HepG2 (cell line): ENCODE data around the gene AHNAK. TPM values are rescaled to one million over a fixed set of nuclear protein-coding genes. Genes with fewer than 3 reads are reported as not detected.

Experiments used
- ATF2 ChIP-seq: sonication (generic); formaldehyde crosslinking; IDR thresholded peaks from 2 replicates; pipeline ENCODE4 v1.4.0; 2020; ENCODE audit warnings: missing genetic modification reagents
- ETV5 ChIP-seq: IDR thresholded peaks from 2 replicates; pipeline ENCODE4 v1.6.1; 2018; ENCODE audit warnings: missing biosample characterization, missing genetic modification reagents, inconsistent platforms, borderline replicate concordance
- GATAD2A ChIP-seq: IDR thresholded peaks from 2 replicates; pipeline ENCODE4 v1.6.1; 2016
- HNRNPLL ChIP-seq: fragments of 200-400 bp; formaldehyde crosslinking; IDR thresholded peaks from 2 replicates; pipeline ENCODE4 v1.6.1; 2017; ENCODE audit warnings: mild to moderate bottlenecking, low read depth, low read length; ENCODE audit not compliant: poor library complexity, severe bottlenecking
- ISL2 ChIP-seq: sonication (generic); formaldehyde crosslinking; IDR thresholded peaks from 2 replicates; pipeline ENCODE4 v1.5.0; 2020; ENCODE audit warnings: missing genetic modification reagents
- KLF12 ChIP-seq: sonication (generic); formaldehyde crosslinking; IDR thresholded peaks from 2 replicates; pipeline ENCODE4 v1.4.0; 2020; ENCODE audit warnings: missing genetic modification reagents, borderline replicate concordance
- MAZ ChIP-seq, 2 experiments: sonication (generic) in 1 of 2; formaldehyde crosslinking in 1 of 2; IDR thresholded peaks; 2 replicates each; pipeline versions ENCODE4 v1.5.0 to v1.6.1; 2012 to 2020; ENCODE audit warnings: low read depth in 2 of 2, mild to moderate bottlenecking in 2 of 2, borderline replicate concordance in 1 of 2, improper control_type of control experiment in 1 of 2, low read length in 1 of 2, missing genetic modification reagents in 1 of 2, moderate library complexity in 1 of 2
- MED13 ChIP-seq: sonication (generic); formaldehyde crosslinking; IDR thresholded peaks from 2 replicates; pipeline ENCODE4 v1.5.0; 2020; ENCODE audit warnings: missing genetic modification reagents
- MTF1 ChIP-seq: sonication (generic); formaldehyde crosslinking; IDR thresholded peaks from 2 replicates; pipeline ENCODE4 v1.5.0; 2020; ENCODE audit warnings: missing genetic modification reagents
- NR2F2 ChIP-seq: IDR thresholded peaks from 2 replicates; pipeline ENCODE4 v1.6.1; 2012; ENCODE audit warnings: low read depth, inconsistent platforms, borderline replicate concordance
- POGK ChIP-seq: sonication (generic); formaldehyde crosslinking; conservative IDR thresholded peaks from 2 replicates; pipeline ENCODE4 v1.8.0; 2022; ENCODE audit warnings: mild to moderate bottlenecking, moderate library complexity, missing genetic modification reagents
- POLR2A ChIP-seq, 2 experiments: IDR thresholded peaks; 2 replicates each; pipeline ENCODE4 v1.6.1; 2011; ENCODE audit warnings: low read depth in 2 of 2, low read length in 2 of 2, mild to moderate bottlenecking in 1 of 2, moderate library complexity in 1 of 2; ENCODE audit not compliant: insufficient read depth in 1 of 2
- PTBP1 ChIP-seq: fragments of 200-400 bp; formaldehyde crosslinking; IDR thresholded peaks from 2 replicates; pipeline ENCODE4 v1.6.1; 2018; ENCODE audit warnings: low read length, low read depth; ENCODE audit not compliant: poor library complexity, severe bottlenecking
- SNRNP70 ChIP-seq: fragments of 200-400 bp; formaldehyde crosslinking; IDR thresholded peaks from 2 replicates; pipeline ENCODE4 v1.6.1; 2017; ENCODE audit warnings: mild to moderate bottlenecking, low read depth, low read length, moderate library complexity
- TEAD3 ChIP-seq: optimal IDR thresholded peaks from 2 replicates; pipeline ENCODE3; 2016; ENCODE audit warnings: borderline replicate concordance
- XRCC5 ChIP-seq: fragments of 200-400 bp; formaldehyde crosslinking; optimal IDR thresholded peaks from 2 replicates; pipeline ENCODE3; 2017; ENCODE audit warnings: mild to moderate bottlenecking, low read length
- ZBTB7B ChIP-seq: sonication (generic); formaldehyde crosslinking; IDR thresholded peaks from 2 replicates; pipeline ENCODE4 v1.4.0; 2020; ENCODE audit warnings: missing genetic modification reagents
- ZFP41 ChIP-seq: sonication (generic); formaldehyde crosslinking; IDR thresholded peaks from 2 replicates; pipeline ENCODE4 v1.4.0; 2020; ENCODE audit warnings: mild to moderate bottlenecking, missing genetic modification reagents, borderline replicate concordance
- ZNF235 ChIP-seq: sonication (generic); formaldehyde crosslinking; IDR thresholded peaks from 2 replicates; pipeline ENCODE4 v1.8.1; 2023; ENCODE audit warnings: mild to moderate bottlenecking, missing genetic modification reagents, borderline replicate concordance
- ZNF274 ChIP-seq: sonication (generic); formaldehyde crosslinking; IDR thresholded peaks from 2 replicates; pipeline ENCODE4 v1.5.1; 2020; ENCODE audit warnings: mild to moderate bottlenecking, missing genetic modification reagents
- ZNF761 ChIP-seq: sonication (generic); formaldehyde crosslinking; conservative IDR thresholded peaks from 2 replicates; pipeline ENCODE4 v1.4.0; 2020; ENCODE audit warnings: mild to moderate bottlenecking, missing genetic modification reagents
- ZNF792 ChIP-seq: IDR thresholded peaks from 2 replicates; pipeline ENCODE4 v1.6.1; 2016
- polyA plus RNA-seq, 8 experiments: library from polyadenylated mRNA; depleted of rRNA in 3 of 8; stranded (reverse) in 7 of 8; unstranded in 1 of 8; fragments of >200 nt; fragmentation: Illumina TruSeq in 4 of 8; extraction: Trizol in 4 of 8; gene quantifications; 2 replicates each; pipeline versions ENCODE4 v1.2.1 to v1.2.3, GENCODE V29; 2011 to 2016; ENCODE audit warnings: low read depth in 4 of 8, missing spikeins in 1 of 8, mixed read lengths in 1 of 8; ENCODE audit not compliant: insufficient read depth in 1 of 8
- total RNA-seq, 5 experiments: library from RNA; depleted of rRNA; stranded (reverse); fragments of >200 nt; fragmentation: Illumina TruSeq; extraction: Trizol; gene quantifications; 2 replicates each; pipeline ENCODE4 v1.2.3, GENCODE V29; 2016; ENCODE audit warnings: low read depth in 1 of 5
- TF ChIP-seq, protein P1 (sequence below): sonication (generic); formaldehyde crosslinking; IDR thresholded peaks from 2 replicates; pipeline ENCODE4 v1.9.0; 2022; ENCODE audit warnings: missing genetic modification reagents, mild to moderate bottlenecking, borderline replicate concordance

Gene AHNAK
- total and polyA plus RNA-seq, 2 of the 13 experiments (the other 11 are each of a cell fraction or from before 2014, with no cell fraction given), result 23.4 to 25.0 TPM

GRCh38 chr11:62542750-62543567 lies 3.6 kb downstream of the AHNAK start (continued):
- TF ChIP-seq POGK (CRISPR knock-in tag) (peak; percentile 72; the same call in 1 of the 2 replicates), POLR2A (IDR thresholded peaks at IDR 0.05; ENCODE audit: insufficient read depth in 1 of 2, low read depth in 2 of 2, low read length in 2 of 2) (0 out of 4 replicates have a peak, but pooled peaks of 1 of the 2 experiments have one; percentile 11), NR2F2 (no peak), SNRNP70 (no peak), ATF2 (CRISPR knock-in tag) (0 out of 2 replicates have a peak, but pooled peaks have one; percentile 51), TEAD3 (CRISPR knock-in tag) (peak; percentile 12), ZNF792 (CRISPR knock-in tag) (0 out of 2 replicates have a peak, but pooled peaks have one; percentile 19), MAZ (IDR thresholded peaks at IDR 0.05; ENCODE audit: borderline replicate concordance, low read depth, low read length) (no peak), MAZ (CRISPR knock-in tag; IDR thresholded peaks at IDR 0.05; ENCODE audit: low read depth) (peak; percentile 56; the same call in 1 of the 2 replicates), ETV5 (CRISPR knock-in tag) (0 out of 2 replicates have a peak, but pooled peaks have one; percentile 9), MTF1 (CRISPR knock-in tag) (no peak), KLF12 (peak; percentile 91; the same call in 1 of the 2 replicates), ZNF274 (CRISPR knock-in tag) (0 out of 2 replicates have a peak, but pooled peaks have one; percentile 61), MED13 (CRISPR knock-in tag) (no peak), ZFP41 (CRISPR knock-in tag) (0 out of 2 replicates have a peak, but pooled peaks have one; percentile 41), HNRNPLL (peak; percentile 38), ZBTB7B (no peak), GATAD2A (peak; percentile 15; the same call in 1 of the 2 replicates), PTBP1 (no peak), ZNF761 (CRISPR knock-in tag) (0 out of 2 replicates have a peak, but pooled peaks have one; percentile 41), ZNF235 (no peak), ISL2 (CRISPR knock-in tag) (0 out of 2 replicates have a peak, but pooled peaks have one; percentile 15), XRCC5 (peak; percentile 71)
- TF ChIP-seq, protein P1, sequence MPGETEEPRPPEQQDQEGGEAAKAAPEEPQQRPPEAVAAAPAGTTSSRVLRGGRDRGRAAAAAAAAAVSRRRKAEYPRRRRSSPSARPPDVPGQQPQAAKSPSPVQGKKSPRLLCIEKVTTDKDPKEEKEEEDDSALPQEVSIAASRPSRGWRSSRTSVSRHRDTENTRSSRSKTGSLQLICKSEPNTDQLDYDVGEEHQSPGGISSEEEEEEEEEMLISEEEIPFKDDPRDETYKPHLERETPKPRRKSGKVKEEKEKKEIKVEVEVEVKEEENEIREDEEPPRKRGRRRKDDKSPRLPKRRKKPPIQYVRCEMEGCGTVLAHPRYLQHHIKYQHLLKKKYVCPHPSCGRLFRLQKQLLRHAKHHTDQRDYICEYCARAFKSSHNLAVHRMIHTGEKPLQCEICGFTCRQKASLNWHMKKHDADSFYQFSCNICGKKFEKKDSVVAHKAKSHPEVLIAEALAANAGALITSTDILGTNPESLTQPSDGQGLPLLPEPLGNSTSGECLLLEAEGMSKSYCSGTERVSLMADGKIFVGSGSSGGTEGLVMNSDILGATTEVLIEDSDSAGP (CRISPR knock-in tag), result peak; percentile 78; the same call in 1 of the 2 replicates
